ENCODE measurements around the gene TRPC3.

DNA sequence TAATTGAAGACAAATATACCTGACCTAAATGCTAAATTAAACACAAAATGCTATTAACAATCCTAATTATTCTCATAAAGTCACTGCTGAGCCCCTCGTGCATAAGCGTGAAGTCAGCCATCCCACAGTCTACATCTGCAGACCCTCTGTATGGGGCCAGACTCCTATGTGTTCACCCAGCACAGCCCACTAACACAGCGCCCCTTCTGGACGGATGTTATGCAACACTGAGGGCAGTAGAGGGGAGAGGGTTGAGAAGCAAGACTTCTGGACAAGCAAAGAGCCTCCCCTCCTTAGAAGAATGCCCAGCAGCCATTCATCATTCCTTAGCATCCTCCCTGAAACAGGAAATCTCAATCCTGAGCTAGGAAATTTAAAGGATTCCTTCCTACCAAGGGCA lies 7.9 kb downstream of the TRPC3 start:
- TF ChIP-seq ZNF274 (IDR thresholded peaks at IDR 0.05; ENCODE audit: low read depth, low read length) (no peak), YY1 (IDR thresholded peaks at IDR 0.05; ENCODE audit: insufficient read depth, insufficient read length) (no peak), SUZ12 (IDR thresholded peaks at IDR 0.05; ENCODE audit: extremely low read depth, insufficient read depth, insufficient read length) (no peak)
